GM12892 (cell line): Measurements from ENCODE around the gene PCDHA1.

Experiments used
- POLR2A ChIP-seq: IDR thresholded peaks from 2 replicates; pipeline ENCODE4 v1.6.1; 2011; ENCODE audit warnings: low read depth, low read length, control low read depth
- POLR2AphosphoS5 ChIP-seq: IDR thresholded peaks from 2 replicates; pipeline ENCODE4 v1.6.1; 2011; ENCODE audit warnings: low read depth, low read length, control low read depth

DNA sequence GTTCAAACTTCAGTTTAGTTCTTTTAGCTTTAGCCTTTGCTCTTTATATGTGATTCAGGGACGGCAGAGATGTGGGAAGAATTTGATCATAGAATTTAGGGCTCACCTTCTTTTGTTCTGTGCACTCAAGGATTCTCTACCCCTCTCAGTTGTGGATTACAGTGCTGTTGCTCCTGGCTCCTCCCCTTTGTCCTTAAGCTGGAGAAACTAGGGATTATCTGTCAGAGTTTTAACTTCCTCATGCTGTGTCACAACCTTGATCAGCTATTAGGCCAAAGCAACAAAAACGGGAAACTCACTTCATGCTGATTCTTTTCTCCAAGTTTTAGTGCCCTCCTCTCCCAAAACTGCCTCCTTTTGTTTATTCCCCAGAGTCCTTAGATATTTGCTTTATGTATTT is 167.3 kb downstream of the PCDHA1 start:
- TF ChIP-seq POLR2AphosphoS5, result no peak
- no peak for TF ChIP-seq POLR2A
